HG03520 (cell line): ENCODE data around the gene KDM4F.

ENCODE experiments used
- ATAC-seq: cut with Tn5 transposase; IDR thresholded peaks from one replicate; pipeline ENCODE4 v1.9.1; 2021; ENCODE audit warnings: mild to moderate bottlenecking, moderate library complexity; ENCODE audit not compliant: unreplicated experiment

The KDM4F gene

GRCh38 chr11:95089620-95090542 is 40.7 kb downstream of the KDM4F start, which contains the start of gene ENDOD1:
Gene ENDOD1 (plus strand): TSS chr11:95089846. CDS start chr11:95089928, 82 bp downstream.
- ATAC-seq: peak; percentile 85

DNA sequence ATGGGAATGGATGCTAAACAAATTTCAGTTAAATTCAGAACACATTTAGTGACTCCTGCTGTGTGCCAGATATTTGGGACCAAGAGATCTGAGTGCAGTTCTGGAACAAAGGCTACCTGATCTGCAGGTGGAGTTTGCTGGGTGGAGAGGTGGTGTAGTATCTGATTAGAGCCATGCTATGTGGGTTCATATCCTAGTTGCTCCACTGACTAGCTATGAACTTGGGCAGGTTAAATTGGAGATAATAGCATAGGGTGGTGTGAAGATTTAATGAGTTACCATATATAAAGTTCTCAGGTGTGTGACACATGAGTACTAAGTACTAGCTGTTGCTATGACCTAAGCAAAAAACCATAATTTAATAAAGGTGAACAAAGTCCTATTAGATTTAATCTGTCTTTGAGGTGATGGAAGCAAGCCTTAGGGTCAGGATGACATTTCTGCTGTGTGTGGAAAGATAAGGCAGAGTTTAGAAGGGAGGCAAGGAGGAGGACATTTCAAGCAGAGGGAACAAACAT is 42.5 kb downstream of the KDM4F start:
- ATAC-seq: no peak

DNA sequence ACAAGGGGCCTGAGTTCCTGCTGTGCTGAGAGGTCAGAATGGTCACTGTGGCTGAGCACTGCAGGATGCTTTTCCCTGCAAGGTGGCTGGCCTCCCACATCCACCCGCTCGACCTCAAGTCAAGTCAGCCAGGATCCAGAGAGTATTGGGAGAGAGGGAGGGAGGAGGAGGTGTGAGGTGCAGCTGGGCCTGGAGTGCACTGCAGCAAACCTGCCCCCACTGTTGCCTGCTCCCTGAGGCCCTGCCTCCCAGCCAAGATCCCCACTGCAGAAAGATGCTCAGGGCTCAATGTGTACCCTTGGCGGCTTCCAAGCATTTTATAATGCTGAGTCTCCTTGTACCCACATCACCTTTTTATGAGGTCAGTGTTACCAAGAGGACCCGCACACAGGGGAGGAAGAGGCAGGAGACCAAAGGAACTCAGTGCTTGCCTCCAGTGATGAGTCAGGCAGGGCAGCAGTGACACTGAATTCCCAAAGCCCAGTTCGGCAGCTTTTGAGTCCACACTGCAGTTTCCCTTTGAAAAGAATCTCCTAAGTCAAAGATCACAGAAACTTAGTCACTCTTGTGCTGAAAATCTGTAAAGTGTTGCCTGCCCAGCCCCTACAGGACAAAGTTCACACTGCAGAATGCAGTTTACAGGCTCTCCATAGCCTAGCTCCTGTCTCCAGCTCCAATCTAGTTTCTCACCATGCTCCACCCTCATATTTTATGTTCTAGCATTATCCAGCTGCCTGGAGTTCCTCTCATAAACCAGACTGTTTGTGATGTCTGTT is 43.5 kb downstream of the KDM4F start:
- no peak for ATAC-seq

DNA sequence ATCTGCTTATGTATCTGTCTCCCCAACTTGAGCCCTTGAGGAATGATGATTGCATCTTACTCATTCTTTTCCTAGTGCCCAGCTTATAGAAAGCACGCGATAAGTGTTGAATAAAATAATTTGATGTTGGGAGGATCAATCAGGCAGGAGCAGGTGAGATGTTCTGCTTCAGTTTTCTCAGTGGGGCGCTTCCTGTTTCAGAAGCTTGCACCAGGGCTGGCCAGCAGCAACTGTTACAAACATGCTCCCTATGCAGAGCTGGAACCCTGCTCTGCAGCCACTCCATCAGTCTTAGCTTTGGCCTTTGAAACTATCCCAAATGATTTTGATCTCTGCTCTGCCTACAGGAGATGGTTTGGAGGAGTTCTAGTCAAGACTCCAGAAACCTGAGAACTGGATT is 44.3 kb downstream of the KDM4F start:
- ATAC-seq: no peak

DNA sequence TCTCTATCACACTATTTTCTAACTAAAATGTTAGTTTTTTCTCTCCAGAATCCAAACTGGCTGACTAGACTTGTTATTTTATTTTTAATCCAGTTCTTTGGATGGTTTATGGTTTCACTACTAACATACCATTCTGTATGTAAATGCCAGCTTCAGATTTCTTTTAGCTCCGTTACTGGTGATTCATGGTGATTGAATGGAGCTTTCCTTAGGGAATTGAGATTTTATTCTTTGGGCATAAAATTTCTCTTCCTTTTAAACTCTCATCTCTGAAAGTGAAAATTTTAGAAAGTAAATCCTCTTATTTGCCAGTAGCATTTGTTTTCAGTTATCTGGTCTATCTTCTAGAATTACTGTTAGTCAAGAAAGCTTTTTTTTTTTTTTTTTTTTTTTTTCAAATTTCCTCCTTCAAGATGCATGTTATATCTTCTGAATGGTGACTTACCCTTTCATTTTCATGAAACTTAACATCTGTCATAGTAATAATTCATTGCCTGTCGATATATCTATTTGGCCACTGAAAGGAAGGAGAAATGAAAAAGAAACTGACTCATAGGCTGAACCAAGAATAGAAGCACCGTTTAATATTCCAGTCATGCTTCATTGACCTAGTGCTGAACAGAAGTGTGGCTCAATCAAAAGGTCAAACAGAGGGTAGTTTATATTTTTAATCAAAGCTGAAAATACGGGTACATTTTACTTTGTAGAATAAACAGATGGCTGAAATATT is 46.8 kb downstream of the KDM4F start:
- peak; percentile 86 for ATAC-seq

GRCh38 chr11:95097209-95097608 is 48.0 kb downstream of the KDM4F start:
- ATAC-seq: no peak

DNA sequence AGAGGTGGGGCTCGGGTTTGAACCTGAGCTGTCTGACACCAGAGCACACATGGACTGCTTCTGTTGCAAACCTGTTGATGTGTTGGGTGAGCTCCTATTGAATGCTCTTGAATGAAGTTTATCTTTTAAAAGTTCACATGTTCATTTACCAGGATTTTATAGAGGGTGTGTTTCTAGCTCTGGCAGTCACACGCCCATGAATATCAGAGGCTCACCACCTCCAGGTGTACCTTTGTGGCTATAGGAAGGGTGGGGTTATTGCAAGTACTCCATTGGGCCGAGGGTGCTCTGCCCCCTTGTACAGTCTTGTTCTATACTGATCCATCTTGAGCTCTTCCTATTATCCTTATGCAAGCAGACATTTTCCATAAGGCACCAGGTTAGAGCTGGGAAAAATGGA is 49.6 kb downstream of the KDM4F start:
- ATAC-seq: no peak

DNA sequence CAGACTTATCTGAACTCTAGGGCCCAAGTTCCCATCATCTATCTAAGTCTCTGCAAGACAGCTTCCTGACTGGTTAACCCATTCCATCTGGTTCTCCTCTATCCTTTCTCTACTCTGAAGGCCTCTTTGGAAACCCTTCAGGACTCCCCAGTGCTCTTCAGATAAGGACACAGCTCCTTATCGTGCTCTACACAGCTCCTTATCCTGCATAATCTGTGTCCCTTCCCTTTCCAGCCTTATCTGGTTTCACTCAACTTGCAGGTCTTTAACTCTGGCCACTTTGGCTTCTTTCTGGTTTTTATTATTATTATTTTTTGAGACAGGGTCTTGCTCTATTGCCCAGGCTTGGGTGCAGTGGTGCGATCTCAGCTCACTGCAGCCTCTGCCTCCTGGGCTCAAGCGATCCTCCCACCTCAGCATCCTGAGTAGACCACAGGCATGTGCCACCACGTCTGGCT is 51.0 kb downstream of the KDM4F start:
- ATAC-seq: no peak
